HG03457 (cell line): Measurements from ENCODE around the gene KRTAP1-3.
"Not testable (repeated sequence)": the region's sequence is repeated elsewhere in the genome, so short reads cannot be mapped to it uniquely, and the experiment has no call there.

Experiments used
- ATAC-seq: cut with Tn5 transposase; IDR thresholded peaks from one replicate; pipeline ENCODE4 v1.9.1; 2021; ENCODE audit warnings: moderate number of reproducible peaks; ENCODE audit not compliant: unreplicated experiment

Gene KRTAP1-3

GRCh38 chr17:41054556-41054955 lies 19.9 kb upstream of the KRTAP1-3 start:
- ATAC-seq = not testable (repeated sequence)

DNA sequence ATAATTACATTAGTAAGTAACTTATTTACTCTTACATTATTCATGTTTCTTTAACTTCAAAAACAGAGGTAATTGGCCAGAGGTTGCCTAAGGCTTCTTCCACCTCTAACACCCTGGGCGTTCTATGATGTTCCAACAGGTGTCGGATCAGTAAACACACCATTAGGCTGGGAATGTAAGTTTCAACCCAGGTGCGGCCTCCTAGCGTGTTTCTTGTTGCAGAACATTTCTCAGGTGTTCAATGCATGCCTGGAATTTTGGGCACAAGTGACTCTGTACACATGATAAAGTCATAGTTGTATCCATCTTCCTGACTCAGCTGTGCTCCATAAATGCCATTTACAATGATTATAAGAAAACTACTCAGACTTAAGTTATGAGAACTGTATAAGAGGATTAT lies 19.4 kb upstream of the KRTAP1-3 start:
- no peak for ATAC-seq

DNA sequence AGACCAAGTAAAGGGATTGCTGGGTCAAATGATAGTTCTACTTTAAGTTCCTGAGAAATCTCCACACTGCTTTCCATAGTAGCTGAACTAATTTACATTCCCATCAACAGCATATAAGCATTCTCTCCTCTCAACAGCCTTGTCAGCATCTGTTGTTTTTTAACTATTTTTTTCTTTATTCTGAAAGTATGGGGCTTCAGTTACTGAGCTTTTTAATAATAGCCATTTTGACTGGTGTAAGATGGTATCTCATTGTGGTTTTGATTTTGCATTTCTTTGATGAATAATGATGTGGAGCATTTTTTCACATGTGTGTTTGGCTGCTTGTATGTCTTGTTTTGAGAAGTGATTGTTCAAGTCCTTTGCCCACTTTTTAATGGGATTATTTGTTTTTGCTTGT lies 17.9 kb upstream of the KRTAP1-3 start:
- ATAC-seq = no peak

GRCh38 chr17:41049110-41049509 lies 14.4 kb upstream of the KRTAP1-3 start:
- no peak for ATAC-seq

DNA sequence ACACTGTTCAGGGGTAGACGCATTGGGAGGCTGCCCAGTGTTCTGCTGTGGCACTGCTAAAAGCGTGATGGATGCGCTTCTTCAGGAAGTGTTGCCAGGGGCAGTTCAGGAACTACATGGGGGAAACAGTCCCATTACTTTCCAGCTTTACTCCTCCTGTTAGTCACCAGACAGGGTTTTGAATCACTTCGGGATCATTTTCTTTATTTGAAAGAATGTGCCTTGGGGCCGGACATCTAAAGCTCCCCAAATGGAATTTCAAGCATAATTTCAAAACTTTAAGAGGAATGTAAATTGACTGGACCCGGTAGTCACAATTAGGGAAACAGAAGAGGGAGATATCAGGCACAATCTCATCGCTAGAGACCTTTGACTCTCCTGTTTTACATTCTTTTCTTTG lies 13.8 kb upstream of the KRTAP1-3 start:
- ATAC-seq = no peak

- ATAC-seq = not testable (repeated sequence)
Measured at GRCh38 chr17:41046735-41047465, 12.2 kb upstream of the KRTAP1-3 start, which contains the start of gene KRTAP2-1. Gene KRTAP2-1, minus strand, starts transcription at chr17:41047316. Its CDS starts 49 bp downstream, at chr17:41047267.

- no peak for ATAC-seq
Measured at GRCh38 chr17:41042953-41043352, 8.3 kb upstream of the KRTAP1-3 start.

DNA sequence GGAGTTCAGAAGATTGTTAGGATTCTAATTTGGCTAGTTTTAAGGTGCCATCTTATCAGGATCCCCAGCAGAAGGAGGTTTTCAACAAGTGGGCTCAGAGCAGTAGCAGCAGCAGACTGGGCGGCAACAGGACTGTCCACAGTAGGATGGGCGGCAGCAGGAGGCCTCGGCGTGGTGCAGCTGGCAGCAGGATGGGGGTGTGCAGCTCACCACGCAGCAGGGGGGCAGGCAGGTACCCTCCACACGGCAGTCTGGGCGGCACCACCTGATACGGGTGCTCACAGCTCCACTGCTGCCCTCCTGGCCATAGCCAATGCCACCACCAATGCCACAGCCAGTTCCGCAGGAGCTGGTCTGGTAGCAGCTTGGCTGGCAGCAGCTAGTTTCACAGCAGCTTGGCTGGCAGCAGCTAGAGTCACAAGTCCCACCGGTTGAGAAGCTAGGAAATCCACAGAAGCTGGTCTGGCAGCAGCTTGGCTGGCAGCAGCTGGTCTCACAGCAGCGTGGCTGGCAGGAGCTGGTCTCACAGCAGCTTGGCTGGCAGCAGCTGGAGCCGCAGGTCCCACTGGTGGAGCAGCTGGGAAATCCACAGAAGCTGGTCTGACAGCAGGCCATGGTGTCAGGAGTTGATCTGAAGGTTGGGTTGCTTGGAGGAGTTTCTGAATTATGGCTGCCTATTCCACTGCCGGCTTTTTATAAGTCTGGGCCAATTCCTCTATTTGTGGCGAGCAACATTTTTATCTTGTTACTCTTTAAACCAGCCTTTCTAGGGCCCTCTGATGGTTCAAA lies 6.3 kb upstream of the KRTAP1-3 start, which contains the start of gene KRTAP1-1:
TSS of gene KRTAP1-1 (minus strand) at position 668 of the 789 bp plus-strand sequence. CDS start at position 615, 53 bp downstream.
- not testable (repeated sequence) for ATAC-seq

GRCh38 chr17:41037853-41038350 lies 3.2 kb upstream of the KRTAP1-3 start:
- no peak for ATAC-seq

GRCh38 chr17:41029633-41030245 lies 4.9 kb downstream of the KRTAP1-3 start, which contains the start of gene KRTAP1-4:
Gene KRTAP1-4, minus strand, starts transcription at chr17:41030195. Its CDS starts 117 bp downstream, at chr17:41030078.
- ATAC-seq = no peak

GRCh38 chr17:41026715-41027471 lies 7.8 kb downstream of the KRTAP1-3 start, which contains the start of gene KRTAP1-5:
Gene KRTAP1-5, minus strand, starts transcription at chr17:41027208. Its CDS starts 53 bp downstream, at chr17:41027155.
- no peak for ATAC-seq

GRCh38 chr17:41024697-41025096 lies 10.0 kb downstream of the KRTAP1-3 start:
- no peak for ATAC-seq

DNA sequence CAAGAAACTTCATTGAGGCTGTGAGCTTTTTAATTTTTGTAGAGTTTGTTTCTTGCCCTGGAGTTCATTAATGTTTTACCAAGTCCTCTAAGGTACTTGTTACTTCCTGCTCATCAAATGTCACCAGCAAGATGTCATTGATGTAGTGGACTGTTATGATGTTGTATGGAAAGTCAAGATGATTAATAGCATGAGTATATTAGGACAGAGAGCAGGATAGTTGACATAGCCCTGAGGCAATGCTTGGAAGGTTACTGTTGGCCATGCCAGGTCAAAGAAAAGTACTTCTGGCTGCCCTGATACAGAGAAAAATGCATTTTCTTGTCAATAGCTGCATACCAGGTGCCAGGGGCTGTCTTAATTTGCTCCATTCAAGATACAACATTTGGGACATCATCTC lies 14.3 kb downstream of the KRTAP1-3 start:
- ATAC-seq = no peak

- ATAC-seq = no peak
Measured at GRCh38 chr17:41019415-41019814, 15.3 kb downstream of the KRTAP1-3 start.

- ATAC-seq = no peak
Measured at GRCh38 chr17:41018541-41018940, 16.1 kb downstream of the KRTAP1-3 start.

DNA sequence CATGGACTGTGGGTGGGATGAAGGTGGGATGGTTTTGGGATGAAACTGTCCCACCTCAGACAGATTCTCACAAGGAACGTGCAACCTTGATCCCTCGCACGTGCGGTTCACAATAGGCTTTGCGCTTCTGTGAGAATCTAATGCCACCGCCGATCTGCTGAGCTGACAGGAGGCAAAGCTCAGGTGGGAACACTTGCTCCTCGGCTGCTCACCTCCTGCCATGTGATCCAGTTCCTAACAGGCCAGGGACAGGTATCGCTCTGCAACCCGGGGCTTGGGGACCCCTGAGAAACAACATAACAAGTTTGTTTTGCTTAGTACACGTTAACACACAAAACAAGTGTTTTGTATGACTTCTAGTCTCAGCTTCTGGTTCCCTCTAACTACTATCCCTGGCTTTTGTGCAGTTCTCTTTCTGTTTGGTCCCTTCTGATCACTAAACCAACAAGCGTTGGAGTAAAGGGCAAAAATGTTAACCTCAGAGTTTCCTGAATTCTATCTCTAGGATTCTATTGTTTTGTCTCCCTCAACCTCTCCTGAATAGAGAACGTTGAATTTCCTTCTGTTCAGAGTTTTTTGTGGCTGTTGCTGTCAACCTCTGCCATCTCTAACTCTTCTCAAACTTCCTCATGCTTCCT lies 18.0 kb downstream of the KRTAP1-3 start:
- no peak for ATAC-seq

GRCh38 chr17:41015454-41015853 lies 19.2 kb downstream of the KRTAP1-3 start:
- no peak for ATAC-seq

DNA sequence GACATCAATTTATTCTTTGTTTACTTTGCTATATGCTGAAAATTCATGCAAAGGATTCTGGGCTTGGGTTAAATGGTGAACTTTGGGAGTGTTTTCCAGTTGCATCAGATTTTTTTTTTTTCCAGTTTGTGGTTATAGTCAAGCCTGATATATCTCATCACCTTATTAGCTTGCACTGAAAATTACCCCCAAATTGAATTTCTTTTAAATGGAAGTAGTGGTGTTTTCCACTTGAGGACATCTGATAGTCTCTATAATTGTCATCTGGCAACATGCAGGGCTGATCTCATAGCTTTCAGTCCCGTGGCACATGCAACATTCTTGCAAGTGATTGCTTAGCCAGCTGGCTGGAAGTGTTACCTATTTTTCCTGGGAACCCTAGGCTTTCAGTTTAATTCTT lies 21.1 kb downstream of the KRTAP1-3 start:
- no peak for ATAC-seq

- ATAC-seq = no peak
Measured at GRCh38 chr17:41013181-41013580, 21.5 kb downstream of the KRTAP1-3 start.
